NAMALWA (cell line): ENCODE results near the gene FUNDC1.

Experiments used
- DNase-seq: peaks from one replicate; pipeline ENCODE4 v3.0.0-alpha.2; 2015; ENCODE audit warnings: low spot score

FUNDC1 gene

GRCh38 chrX:44480591-44480990 is 62.1 kb downstream of the FUNDC1 start:
- no peak for DNase-seq

GRCh38 chrX:44474410-44474809 is 68.2 kb downstream of the FUNDC1 start:
- no peak for DNase-seq
